ENCODE measurements around the gene CDH23.

The CDH23 gene

GRCh38 chr10:71790749-71791440, 394.2 kb downstream of the CDH23 start:
- DNase-seq = no peak

GRCh38 chr10:71795248-71795647, 398.5 kb downstream of the CDH23 start:
- DNase-seq = no peak

GRCh38 chr10:71796749-71797405, 400.2 kb downstream of the CDH23 start:
- no peak for DNase-seq

GRCh38 chr10:71797533-71798307, 401.0 kb downstream of the CDH23 start:
- DNase-seq = no peak

- DNase-seq = no peak
Observed at GRCh38 chr10:71798308-71798624, 401.5 kb downstream of the CDH23 start.

- no peak for DNase-seq
Observed at GRCh38 chr10:71799112-71799511, 402.4 kb downstream of the CDH23 start.

- no peak for DNase-seq
Observed at GRCh38 chr10:71799608-71800453, 403.1 kb downstream of the CDH23 start.

- DNase-seq = no peak
Observed at GRCh38 chr10:71801361-71801760, 404.6 kb downstream of the CDH23 start.

GRCh38 chr10:71802235-71802634, 405.5 kb downstream of the CDH23 start:
- DNase-seq = no peak

GRCh38 chr10:71802715-71803488, 406.2 kb downstream of the CDH23 start:
- DNase-seq = no peak

- DNase-seq = no peak
Observed at GRCh38 chr10:71804077-71804476, 407.4 kb downstream of the CDH23 start.

- no peak for DNase-seq
Observed at GRCh38 chr10:71805776-71806703, 409.3 kb downstream of the CDH23 start.

GRCh38 chr10:71806704-71807556, 410.2 kb downstream of the CDH23 start:
- no peak for DNase-seq

GRCh38 chr10:71807557-71808510, 411.1 kb downstream of the CDH23 start:
- DNase-seq = no peak

GRCh38 chr10:71809628-71810027, 412.9 kb downstream of the CDH23 start:
- DNase-seq = no peak

- no peak for DNase-seq
Observed at GRCh38 chr10:71810048-71810750, 413.5 kb downstream of the CDH23 start.

- DNase-seq = no peak
Observed at GRCh38 chr10:71811351-71811750, 414.6 kb downstream of the CDH23 start.
